Activated gamma-delta T cell treated with Interleukin-2 at 50 U/mL for 16 hours (primary cell): ENCODE results near the gene MPHOSPH9.
A peak's percentile ranks its signal among the peaks of the same experiment; 100 is the strongest.

Experiments
- DNase-seq: peaks from one replicate; pipeline ENCODE4 v3.0.0-alpha.2; 2020

The MPHOSPH9 gene

GRCh38 chr12:123148655-123149054 is 84.3 kb downstream of the MPHOSPH9 start:
- DNase-seq: no peak

DNA sequence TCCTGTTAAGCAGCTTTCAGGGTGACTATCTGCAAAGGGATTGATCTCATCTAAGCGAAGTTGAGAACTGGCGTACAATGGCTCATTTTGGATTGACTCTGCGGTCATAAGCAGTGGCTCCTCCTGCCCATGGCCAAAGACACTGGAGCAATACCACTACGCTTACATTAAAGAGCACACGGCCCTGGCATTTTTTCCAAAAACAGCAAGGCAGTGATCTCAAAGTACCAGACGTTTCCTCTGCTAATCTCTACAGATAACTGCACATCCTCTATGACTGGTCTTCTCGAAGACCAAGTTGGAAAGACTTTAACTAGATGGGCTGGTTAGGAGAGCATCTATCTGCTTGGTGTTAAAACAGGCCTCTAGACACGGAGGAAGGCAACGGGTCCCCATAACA is 84.7 kb downstream of the MPHOSPH9 start:
- no peak for DNase-seq

GRCh38 chr12:123145211-123145610 is 87.7 kb downstream of the MPHOSPH9 start:
- DNase-seq: no peak

DNA sequence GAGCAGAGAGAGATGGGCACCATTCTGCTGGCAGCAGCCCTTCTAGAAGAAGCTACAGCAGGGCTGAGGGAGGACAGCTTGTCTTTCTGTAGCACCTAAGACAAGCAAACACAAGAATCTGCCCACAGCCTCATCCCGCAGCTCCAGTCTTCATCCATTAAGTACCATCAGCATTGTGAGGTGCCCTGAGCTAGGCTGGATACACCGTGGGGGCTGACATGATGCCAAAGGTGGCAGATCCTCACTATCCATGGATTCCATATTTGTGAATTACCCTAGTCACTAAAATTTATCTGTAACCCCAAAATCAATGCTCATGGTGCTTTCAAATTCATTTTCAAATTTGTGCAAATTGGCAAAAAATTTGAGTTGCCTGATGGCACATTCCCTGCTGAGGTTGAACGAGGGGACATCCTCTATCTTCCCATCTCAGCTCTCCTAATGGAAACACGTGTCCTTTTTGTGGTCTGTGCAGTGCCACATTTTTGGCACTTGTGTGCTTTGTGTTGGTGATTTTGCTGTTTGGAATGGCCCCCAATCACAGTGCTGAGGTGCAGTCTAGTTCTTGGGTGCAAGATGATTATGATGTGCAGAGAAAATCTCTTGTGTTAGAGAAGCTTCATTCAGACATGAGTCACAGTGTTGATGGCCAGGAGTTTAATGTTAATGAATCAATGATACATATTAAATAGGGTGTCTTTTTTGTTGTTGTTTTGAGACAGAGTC is 89.0 kb downstream of the MPHOSPH9 start:
- DNase-seq: no peak

- DNase-seq: no peak
Measured at GRCh38 chr12:123142921-123143735, 89.8 kb downstream of the MPHOSPH9 start.

DNA sequence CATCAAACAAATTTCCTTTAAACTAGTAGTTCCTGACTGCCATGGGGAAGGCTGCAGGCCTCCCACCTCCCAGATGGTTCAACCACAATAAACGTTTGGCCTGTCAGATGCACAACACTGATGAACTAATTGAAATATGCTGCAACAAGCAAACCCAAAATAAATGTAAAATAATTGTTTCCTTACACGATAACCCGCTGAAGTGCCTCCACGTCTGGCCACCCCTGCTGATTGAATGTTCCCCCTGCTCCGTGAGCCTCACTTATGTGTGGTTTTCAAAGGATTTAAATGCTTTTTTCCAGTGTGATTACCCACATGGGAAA is 90.5 kb downstream of the MPHOSPH9 start:
- DNase-seq: no peak

DNA sequence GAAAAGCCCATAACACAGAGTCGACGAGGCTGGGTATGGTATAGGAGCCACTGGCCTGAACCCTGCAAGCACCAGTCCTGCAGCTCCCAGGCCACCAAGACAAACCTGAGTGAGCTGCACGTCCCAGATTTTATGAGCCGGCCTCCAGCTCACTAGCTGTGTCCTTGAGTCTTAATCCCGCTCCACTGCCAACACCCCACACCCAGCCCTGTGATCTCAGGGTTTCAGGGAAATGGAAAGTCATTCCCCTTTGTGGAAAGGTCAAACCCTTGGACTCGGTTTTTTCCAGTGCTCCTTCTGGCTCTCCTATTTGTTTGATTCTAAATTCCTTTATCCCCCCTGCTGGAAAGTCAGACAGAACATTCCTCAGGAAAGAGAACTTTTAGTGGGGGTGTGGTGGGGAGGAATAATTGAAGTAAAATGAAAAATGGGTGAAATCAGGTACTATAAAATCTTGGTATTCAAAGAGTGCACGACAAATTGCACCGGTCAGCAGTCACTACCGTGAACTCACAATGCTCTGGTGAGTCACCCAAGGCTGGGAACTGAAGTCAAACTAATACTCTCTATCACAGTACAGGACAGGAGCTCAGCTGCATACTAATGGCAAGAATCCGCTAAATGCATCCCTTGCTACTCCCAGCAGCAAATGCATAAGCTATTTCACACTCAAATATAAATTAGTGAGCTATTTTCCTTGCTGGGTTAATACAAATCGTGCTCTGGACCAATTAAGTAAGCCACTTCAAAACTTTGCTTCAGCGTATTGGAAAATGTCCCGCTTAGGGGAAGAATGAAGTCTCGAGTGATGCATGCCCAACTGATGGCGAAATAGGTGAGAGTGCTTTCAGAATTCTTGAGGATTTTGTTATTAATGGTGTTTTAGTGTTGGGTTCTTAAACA is 91.1 kb downstream of the MPHOSPH9 start:
- no peak for DNase-seq

DNA sequence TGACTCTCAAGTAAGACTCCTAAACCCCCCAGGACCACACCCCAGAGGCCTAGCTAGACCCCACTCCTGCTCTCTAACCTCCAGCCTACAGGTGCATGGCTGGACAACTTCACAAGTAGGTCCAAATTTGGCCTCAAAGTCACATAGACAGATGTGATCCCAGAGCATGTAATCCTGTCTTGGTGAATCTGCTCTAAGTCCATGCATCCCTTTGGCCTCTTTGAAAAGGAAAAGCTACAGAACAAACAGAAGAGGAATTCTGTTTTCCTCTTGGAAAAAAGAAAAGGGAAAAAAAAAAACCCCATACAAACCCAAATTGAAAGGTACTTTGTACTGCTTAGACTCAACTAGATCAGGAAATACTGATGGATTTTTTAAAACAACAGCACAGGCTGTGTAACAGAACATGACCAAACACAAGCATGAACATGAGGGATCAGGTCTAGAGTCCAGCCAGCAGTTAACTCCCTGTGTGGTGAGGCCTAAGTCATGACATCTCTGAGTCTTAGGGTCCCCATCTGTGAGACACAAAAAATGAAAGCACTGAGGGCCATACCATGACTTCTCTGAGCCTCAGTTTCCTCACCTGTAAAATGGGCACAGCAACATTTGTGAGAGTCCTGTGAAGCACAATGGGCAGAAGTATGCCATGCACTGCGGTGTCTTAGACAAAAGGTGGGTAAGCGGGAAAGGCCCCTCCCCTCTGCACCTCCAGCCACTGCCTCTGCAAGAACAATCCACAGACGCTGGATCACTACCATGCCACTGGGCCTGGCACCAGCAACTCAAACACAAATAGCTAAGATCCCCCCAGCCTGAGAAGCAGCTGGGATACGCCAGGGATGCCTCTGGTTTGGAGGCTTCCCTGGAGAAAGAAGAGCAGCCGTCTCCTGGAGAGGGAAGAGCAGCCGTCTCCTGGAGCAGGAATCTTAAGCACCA is 92.0 kb downstream of the MPHOSPH9 start:
- no peak for DNase-seq

- DNase-seq: no peak
Measured at GRCh38 chr12:123139926-123140675, 92.8 kb downstream of the MPHOSPH9 start.

DNA sequence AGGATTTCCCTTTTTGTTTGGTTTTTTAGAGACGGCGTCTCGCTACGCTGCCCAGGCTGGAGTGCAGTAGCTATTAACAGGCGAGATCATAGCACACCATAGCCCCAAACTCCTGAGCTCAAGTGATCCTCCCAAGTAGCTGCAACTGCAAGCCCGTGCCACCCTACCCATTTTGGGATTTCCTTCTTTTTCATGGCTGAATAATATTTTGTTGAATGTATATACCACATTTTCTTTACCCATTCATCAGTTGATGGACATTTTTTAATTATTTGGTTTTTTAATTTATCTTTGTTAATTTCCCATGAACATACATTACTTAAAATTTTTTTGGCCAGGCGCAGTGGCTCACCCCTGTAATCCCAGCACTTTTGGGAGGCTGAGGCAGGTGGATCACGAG is 97.3 kb downstream of the MPHOSPH9 start:
- no peak for DNase-seq

GRCh38 chr12:123134826-123135225 is 98.1 kb downstream of the MPHOSPH9 start:
- no peak for DNase-seq

- no peak for DNase-seq
Measured at GRCh38 chr12:123134271-123134671, 98.7 kb downstream of the MPHOSPH9 start.

- no peak for DNase-seq
Measured at GRCh38 chr12:123133701-123134100, 99.2 kb downstream of the MPHOSPH9 start.

DNA sequence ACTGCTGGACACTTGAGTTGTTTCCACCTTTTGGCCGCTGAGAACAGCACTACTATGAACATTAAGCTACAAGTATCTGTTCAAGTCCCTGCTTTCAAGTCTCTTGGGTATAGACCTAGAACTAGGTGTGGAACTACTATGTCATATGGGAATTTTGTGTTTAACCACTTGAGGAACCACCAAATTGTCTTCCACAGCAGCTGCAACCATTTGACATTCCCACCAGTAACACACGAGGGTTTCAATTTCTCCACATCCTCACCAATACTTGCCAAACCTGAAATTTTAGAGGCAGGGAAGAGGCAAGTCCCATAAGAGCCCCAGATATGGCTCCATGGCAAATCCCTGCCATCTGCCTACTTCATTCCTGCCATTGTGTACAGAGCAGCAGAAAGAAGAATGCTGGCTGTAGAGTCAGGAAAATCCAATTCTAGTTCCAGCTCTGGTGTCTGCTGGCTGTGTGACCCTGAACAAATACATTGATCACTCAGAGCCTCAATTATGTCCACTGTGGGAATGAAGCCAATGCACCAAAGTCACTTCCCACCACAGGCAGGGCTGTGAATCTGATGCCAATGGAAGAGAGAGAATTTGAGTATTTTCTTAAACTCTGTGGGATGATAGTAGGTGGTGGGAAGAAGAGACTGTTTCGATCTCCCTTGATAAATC is 99.9 kb downstream of the MPHOSPH9 start:
- DNase-seq: no peak

DNA sequence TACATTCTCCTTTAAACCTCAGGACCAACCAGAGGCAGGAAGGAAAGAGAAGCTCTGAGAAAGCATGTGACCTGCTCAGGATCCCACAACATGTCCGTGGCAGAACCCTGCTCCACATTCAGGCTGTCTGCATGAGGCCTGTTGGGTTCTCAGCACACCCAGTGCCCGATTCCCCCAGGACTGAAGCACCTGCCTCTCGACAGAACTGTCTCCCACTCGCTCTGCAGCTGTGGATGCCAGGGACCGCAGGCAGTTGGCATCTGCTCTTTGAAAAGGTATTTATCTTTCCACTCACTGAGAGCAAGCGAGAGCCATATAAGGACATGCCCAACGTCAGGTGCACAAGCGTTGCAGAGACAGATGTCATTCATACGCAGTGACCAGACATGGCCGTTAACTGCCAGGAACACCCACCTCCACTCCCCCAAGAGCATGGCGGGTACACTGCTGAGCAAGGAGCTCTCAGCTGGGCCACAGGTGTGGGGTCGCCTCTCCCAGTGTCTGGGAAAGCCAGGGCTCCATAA is 101.0 kb downstream of the MPHOSPH9 start:
- peak; percentile 25 for DNase-seq

- DNase-seq: no peak
Measured at GRCh38 chr12:123131291-123131832, 101.6 kb downstream of the MPHOSPH9 start.

GRCh38 chr12:123129621-123130020 is 103.3 kb downstream of the MPHOSPH9 start:
- DNase-seq: no peak

GRCh38 chr12:123127182-123127495 is 105.8 kb downstream of the MPHOSPH9 start:
- DNase-seq: no peak

DNA sequence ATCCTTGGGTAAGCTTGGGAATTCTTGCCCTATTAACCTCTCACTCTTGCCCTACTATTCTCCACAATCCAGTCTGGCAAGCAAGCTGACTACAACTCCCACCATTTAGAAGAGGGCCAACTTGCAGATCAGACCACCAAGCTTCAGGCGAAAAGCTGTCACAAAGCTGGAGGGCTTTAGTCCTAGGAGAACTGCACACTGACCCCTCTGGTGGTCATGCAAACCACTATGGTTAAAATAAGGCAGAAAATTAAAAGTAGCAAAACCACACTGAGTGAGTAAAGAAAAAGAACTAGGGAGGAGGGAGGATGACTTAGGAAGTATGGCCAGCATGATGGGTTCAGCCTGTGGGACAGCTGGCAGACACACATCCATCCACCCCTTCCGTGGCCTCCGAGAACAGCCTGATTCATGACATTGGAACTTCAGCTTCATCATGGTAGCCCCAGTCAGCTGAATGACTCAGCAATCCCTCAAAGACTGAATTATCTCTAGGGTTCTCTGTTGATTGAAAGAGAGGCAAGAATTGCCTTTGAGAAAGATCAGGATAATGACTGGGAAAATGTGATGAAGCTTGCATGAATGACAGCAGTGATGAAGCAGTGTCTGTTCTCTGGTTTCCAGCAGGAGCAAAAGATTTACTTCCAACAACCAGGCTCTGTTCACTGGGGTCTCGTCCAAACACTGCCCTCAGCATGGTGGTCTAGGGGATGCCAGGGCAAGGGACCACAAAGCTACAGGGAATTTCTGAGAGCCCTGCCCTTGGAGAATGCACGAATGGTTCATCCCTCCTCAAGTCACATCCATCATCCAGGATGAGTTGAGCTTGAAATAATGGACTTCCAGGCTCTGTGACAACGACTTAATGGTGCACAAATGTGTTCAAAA is 106.4 kb downstream of the MPHOSPH9 start:
- DNase-seq: no peak

- DNase-seq: no peak
Measured at GRCh38 chr12:123122626-123123025, 110.3 kb downstream of the MPHOSPH9 start.
